GM21367 (cell line): Measurements from ENCODE around the gene MIPEP.
"Not testable (repeated sequence)": the region's sequence is repeated elsewhere in the genome, so short reads cannot be mapped to it uniquely, and the experiment has no call there.

Experiments
- ATAC-seq: cut with Tn5 transposase; IDR thresholded peaks from one replicate; pipeline ENCODE4 v1.9.1; 2021; ENCODE audit not compliant: unreplicated experiment

Gene MIPEP

GRCh38 chr13:23888658-23889614, at the start of gene MIPEP:
TSS of gene MIPEP (minus strand) at chr13:23889400. CDS start at chr13:23889320, 80 bp downstream.
- ATAC-seq = peak; percentile 90

DNA sequence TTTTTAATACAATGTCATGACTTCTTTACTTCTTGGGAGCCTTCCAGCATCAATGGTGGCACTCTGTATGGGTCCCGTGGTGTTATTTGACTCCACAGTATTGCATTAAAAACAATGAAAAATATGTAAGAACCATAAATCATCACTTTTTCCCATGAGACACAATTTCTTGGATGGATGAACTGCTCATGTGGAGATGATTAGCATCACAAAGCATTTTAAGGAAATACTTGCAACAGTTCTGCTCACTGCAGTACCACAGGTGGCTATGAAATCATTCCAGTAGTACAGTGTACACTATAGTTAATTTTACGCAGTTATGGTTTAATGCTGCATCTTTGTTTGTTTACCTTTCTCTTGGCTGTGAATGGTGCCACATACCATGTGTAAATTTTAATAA, 45.3 kb upstream of the MIPEP start:
- no peak for ATAC-seq

GRCh38 chr13:23928985-23929384, 39.8 kb upstream of the MIPEP start:
- no peak for ATAC-seq

GRCh38 chr13:23923031-23923430, 33.8 kb upstream of the MIPEP start:
- no peak for ATAC-seq

- no peak for ATAC-seq
Measured at GRCh38 chr13:23922005-23922932, 33.1 kb upstream of the MIPEP start.

DNA sequence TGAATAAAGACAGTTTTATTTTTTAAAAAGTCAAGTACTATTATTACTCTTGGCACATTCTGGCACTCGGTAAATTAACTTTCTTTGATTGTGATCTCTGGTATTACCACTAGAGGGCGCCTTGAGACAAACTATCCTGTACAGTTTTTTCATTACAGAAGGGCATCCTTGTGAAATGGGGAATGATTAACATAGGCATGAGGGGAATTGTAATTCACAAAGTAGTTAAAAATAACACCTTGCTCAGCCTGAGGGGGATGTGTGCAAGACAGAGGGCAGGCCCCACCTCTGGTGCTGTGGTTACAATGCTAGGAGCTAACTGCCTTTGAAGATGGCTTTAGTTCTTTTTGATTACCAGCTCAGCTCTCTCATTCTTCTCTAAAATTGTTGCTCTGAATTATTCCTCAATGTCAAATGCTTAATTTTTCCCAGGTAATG, 32.3 kb upstream of the MIPEP start:
- ATAC-seq = no peak

- ATAC-seq = no peak
Measured at GRCh38 chr13:23919006-23919405, 29.8 kb upstream of the MIPEP start.

GRCh38 chr13:23918208-23918607, 29.0 kb upstream of the MIPEP start:
- ATAC-seq = no peak

- no peak for ATAC-seq
Measured at GRCh38 chr13:23915308-23915707, 26.1 kb upstream of the MIPEP start.

GRCh38 chr13:23912469-23912868, 23.3 kb upstream of the MIPEP start:
- no peak for ATAC-seq

- ATAC-seq = no peak
Measured at GRCh38 chr13:23909606-23910005, 20.4 kb upstream of the MIPEP start.

- ATAC-seq = no peak
Measured at GRCh38 chr13:23905766-23906165, 16.6 kb upstream of the MIPEP start.

- ATAC-seq = no peak
Measured at GRCh38 chr13:23903906-23904280, 14.7 kb upstream of the MIPEP start.

DNA sequence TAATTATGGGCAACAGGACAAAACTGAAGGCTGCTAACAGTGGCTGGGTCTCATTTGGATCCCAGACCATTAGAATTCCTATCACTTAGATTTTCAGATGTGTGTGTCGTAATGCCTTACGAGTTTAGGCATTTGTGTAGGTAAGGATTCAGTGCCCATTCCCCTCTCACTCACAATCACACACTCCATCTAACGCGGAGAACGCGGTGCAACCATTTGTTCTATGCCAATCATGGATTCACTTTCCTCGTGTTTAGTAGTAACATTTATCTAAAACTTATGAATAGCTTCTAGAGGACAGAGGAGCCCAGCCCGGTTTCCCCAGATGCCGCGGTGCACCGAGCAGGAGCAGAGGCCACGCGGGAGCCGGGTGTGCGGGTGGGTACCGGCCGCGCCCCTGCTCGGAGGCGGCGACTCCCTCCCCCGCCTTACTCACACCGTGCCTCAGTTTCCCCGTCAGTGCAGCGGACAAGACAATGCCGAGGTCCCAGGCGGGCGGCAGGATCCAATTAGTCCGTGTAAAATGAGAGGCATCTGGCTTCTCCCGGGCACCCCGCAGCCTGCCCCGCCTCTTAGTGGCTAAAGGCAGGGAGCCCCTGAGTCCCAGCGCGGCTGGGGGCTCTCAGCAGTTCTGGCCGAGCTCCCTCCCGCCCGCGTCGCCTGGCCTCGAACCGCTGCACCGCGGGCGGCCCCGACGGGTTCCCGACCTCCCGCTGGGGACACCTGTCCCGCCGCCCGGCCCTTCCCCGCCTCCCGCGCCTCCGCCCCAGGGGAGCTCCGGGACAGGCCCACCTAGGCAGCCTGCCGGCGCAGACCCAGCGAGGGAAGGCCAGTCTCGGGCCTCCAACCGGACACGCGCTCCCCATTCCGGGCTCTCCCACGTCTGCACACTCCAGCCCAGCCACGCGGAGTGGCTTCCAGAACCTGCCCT, 14.0 kb upstream of the MIPEP start:
- ATAC-seq = no peak

GRCh38 chr13:23901365-23901764, 12.2 kb upstream of the MIPEP start:
- ATAC-seq = no peak

DNA sequence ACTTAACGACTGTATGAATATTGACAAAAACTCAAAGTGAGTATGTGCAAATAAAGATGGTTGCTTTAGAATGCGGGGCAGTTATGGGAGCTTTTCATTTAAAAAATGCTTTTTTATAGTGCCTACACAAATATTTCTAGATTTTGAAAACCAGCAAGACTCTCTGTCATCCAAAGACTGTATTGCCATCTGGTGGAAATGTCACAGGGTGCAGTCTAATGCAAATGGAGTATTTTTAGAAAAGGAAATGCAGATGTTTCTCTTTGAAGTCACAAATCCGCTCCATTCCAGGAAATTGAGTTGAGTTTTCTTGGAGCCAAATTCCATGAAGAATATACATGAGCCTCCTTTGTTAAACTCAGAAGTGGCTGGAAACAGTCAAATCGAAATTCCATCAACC, 10.4 kb upstream of the MIPEP start:
- no peak for ATAC-seq

DNA sequence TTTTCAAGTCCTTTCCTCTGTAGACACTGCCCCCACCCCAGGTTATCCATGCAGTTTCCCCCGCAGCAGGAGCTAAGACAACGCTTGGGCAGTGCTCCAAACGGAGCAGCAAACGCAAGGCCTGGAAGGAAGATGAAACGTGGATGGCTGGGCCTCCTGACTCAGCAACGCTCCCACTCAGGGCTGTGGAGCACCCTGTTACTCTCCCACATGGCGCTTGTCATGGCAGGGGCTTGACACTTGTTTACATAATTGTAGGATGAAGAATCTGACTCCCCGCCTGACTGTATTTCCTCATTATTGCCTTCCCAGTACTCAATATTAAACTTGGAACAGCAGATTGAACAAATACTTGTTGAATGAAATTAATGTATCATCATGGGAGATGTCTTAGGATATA, 8.9 kb upstream of the MIPEP start:
- no peak for ATAC-seq

DNA sequence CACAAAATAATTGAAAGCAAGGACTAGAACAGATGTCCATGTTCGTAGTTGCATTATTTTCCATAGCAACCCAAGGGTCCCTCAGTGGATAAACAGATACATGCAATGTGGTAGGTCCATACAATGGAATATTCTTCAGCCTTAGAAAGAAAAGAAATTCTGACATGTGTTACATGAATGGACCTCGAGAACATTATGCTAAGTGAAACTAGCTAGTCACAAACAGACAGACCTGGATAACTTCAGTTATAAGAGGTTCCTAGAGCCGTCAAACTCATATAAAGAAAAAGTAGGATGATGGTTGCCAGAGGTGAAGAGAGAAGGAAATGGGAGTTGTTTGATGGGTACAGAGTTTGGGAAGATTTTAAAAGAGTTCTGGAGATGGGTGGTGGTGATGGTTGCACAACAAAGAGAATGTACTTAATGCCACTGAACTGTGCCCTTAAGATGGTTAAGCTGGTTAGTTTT, 8.3 kb upstream of the MIPEP start, which contains the start of gene C1QTNF9B:
Gene C1QTNF9B (minus strand): TSS at position 51 of the 468 bp plus-strand sequence.
- not testable (repeated sequence) for ATAC-seq

GRCh38 chr13:23894746-23895145, 5.5 kb upstream of the MIPEP start:
- ATAC-seq = not testable (repeated sequence)

DNA sequence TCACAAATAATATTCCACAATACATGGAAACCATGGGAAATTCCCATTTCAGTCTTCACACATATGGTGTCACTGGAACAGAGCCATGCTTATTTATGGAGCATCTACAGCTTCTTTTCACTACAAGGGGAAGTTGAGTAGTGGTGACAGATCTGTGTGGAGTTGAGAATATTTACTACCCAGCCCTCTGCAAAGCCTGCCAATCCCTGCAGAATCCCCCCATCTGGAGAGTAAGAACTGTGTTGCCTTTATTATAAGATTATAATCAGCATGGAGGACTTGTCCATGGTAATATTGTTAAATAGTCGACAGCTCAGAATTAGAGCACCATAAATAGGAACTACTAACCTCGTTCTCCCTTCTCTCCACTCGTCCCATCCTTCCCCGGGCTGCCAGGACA, 4.6 kb upstream of the MIPEP start:
- not testable (repeated sequence) for ATAC-seq
